K562 (cell line): ENCODE results near the gene HYOU1. TPM values are rescaled to one million over a fixed set of nuclear protein-coding genes. Genes with fewer than 3 reads are reported as not detected.

Experiments used
- ATF4 ChIP-seq: fragments of 450-650 bp; formaldehyde crosslinking; IDR thresholded peaks from 2 replicates; pipeline ENCODE4 v1.4.0; 2022; ENCODE audit warnings: mild to moderate bottlenecking, moderate library complexity
- ATF7 ChIP-seq: fragments of 450-650 bp; IDR thresholded peaks from 2 replicates; pipeline ENCODE4 v1.7.1; 2014; ENCODE audit warnings: mild to moderate bottlenecking, moderate library complexity
- CBX3 ChIP-seq, 2 experiments: IDR thresholded peaks; 1 replicate in 1 of 2; 2 replicates in 1 of 2; pipeline ENCODE4 v1.6.1; 2012; ENCODE audit warnings: inconsistent platforms in 2 of 2, low read length in 2 of 2, borderline replicate concordance in 1 of 2, control low read depth in 1 of 2
- CSDE1 ChIP-seq, 2 experiments: fragments of 450-650 bp; IDR thresholded peaks; 2 replicates each; pipeline ENCODE4 v1.6.1; 2016; ENCODE audit warnings: mild to moderate bottlenecking in 1 of 2
- CXXC5 ChIP-seq: fragments of 250-450 bp; sonication (Bioruptor Pico); IDR thresholded peaks from 2 replicates; pipeline ENCODE4 v1.8.0; 2022; ENCODE audit warnings: inconsistent platforms, mild to moderate bottlenecking, moderate library complexity
- E4F1 ChIP-seq: fragments of 250-450 bp; sonication (Bioruptor Pico); IDR thresholded peaks from 2 replicates; pipeline ENCODE4 v1.5.0; 2021; ENCODE audit warnings: mild to moderate bottlenecking, borderline replicate concordance
- ETV6 ChIP-seq, 3 experiments: fragments of 150-350 bp in 1 of 3; sonication (generic) in 1 of 3; formaldehyde crosslinking in 1 of 3; IDR thresholded peaks; 2 replicates each; pipeline versions ENCODE4 v1.6.1 to v1.8.0; 2014 to 2022; ENCODE audit warnings: borderline replicate concordance in 2 of 3, low read depth in 2 of 3, antibody characterized with exemption in 1 of 3, low read length in 1 of 3, mild to moderate bottlenecking in 1 of 3, missing genetic modification reagents in 1 of 3
- FOXK2 ChIP-seq, 2 experiments: fragments of 450-650 bp; IDR thresholded peaks in 1 of 2; conservative IDR thresholded peaks in 1 of 2; 2 replicates each; pipeline ENCODE4 v1.6.1; 2016; ENCODE audit warnings: low read depth in 2 of 2, mild to moderate bottlenecking in 1 of 2
- GATAD2B ChIP-seq: fragments of 450-650 bp; IDR thresholded peaks from 2 replicates; pipeline ENCODE4 v1.6.1; 2017; ENCODE audit warnings: mild to moderate bottlenecking, borderline replicate concordance
- JUND ChIP-seq, 2 experiments: IDR thresholded peaks; 2 replicates in 1 of 2; 3 replicates in 1 of 2; pipeline ENCODE4 v1.6.1; 2011; ENCODE audit warnings: borderline replicate concordance in 2 of 2, low read depth in 2 of 2, low read length in 2 of 2, improper control_type of control experiment in 1 of 2, missing biosample characterization in 1 of 2, missing genetic modification characterization in 1 of 2, missing genetic modification reagents in 1 of 2
- MCM7 ChIP-seq, 2 experiments: fragments of 450-650 bp; IDR thresholded peaks; 2 replicates each; pipeline ENCODE4 v1.6.1; 2016 to 2018
- MIER1 ChIP-seq: fragments of 450-650 bp; IDR thresholded peaks from 2 replicates; pipeline ENCODE4 v1.6.1; 2016; ENCODE audit warnings: antibody characterized with exemption, mild to moderate bottlenecking, low read depth
- PRDM10 ChIP-seq: fragments of 450-650 bp; IDR thresholded peaks from 2 replicates; pipeline ENCODE4 v1.6.1; 2018; ENCODE audit not compliant: partially characterized antibody
- RBBP5 ChIP-seq: fragments of 200-600 bp; sonication (generic); IDR thresholded peaks from 2 replicates; pipeline ENCODE4 v1.6.1; 2012; ENCODE audit warnings: borderline replicate concordance, mild to moderate bottlenecking, low read length, control low read depth, inconsistent platforms; ENCODE audit not compliant: insufficient read depth, poor library complexity, severe bottlenecking
- SMAD4 ChIP-seq: fragments of 250-450 bp; sonication (Bioruptor Pico); conservative IDR thresholded peaks from 2 replicates; pipeline ENCODE4 v1.8.0; 2021; ENCODE audit warnings: inconsistent platforms, mild to moderate bottlenecking, moderate library complexity
- SREBF1 ChIP-seq: fragments of 150-350 bp; IDR thresholded peaks from 2 replicates; pipeline ENCODE4 v1.6.1; 2014; ENCODE audit warnings: antibody characterized with exemption, low read depth, low read length, borderline replicate concordance
- TCF7L2 ChIP-seq: fragments of 150-350 bp; IDR thresholded peaks from 2 replicates; pipeline ENCODE4 v1.6.1; 2016; ENCODE audit warnings: low read depth, mild to moderate bottlenecking, low read length, moderate library complexity
- ZNF395 ChIP-seq: fragments of 200-800 bp; sonication (Bioruptor generic); IDR thresholded peaks from 2 replicates; pipeline ENCODE4 v1.6.1; 2017; ENCODE audit warnings: missing genetic modification characterization, missing compliant biosample characterization
- polyA plus RNA-seq, 8 experiments: library from polyadenylated mRNA; depleted of rRNA in 4 of 8; stranded (reverse) in 5 of 8; unstranded in 3 of 8; fragments of >200 nt; fragmentation: Nextera tagmentation in 2 of 8; fragmentation: Illumina TruSeq in 1 of 8; extraction: Ambion mirVana in 2 of 8; extraction: Trizol in 1 of 8; gene quantifications; 2 replicates each; pipeline versions ENCODE4 v1.2.1 to v1.2.3, GENCODE V29; 2011 to 2014; ENCODE audit warnings: inconsistent platforms in 1 of 8, missing spikeins in 1 of 8
- total RNA-seq, 7 experiments: library from RNA; depleted of rRNA in 6 of 7; stranded (reverse); fragments of >200 nt in 6 of 7; fragmentation: Illumina TruSeq in 2 of 7; extraction: Trizol in 2 of 7; gene quantifications; 2 replicates each; pipeline versions ENCODE4 v1.2.1 to v1.2.3, GENCODE V29; 2011 to 2021; ENCODE audit warnings: low replicate concordance in 1 of 7

The HYOU1 gene
- total and polyA plus RNA-seq, 9 of the 15 experiments (the other 6 are each of a cell fraction or from before 2014, with no cell fraction given): 19.5 to 197 (median 128) TPM

GRCh38 chr11:119024430-119025098 is 32.4 kb downstream of the HYOU1 start (continued):
- TF ChIP-seq ATF7 (no peak), SMAD4 (CRISPR knock-in tag) (0 out of 2 replicates have a peak, but pooled peaks have one; percentile 32), GATAD2B (no peak), PRDM10 (no peak), MIER1 (no peak), ATF4 (CRISPR knock-in tag) (no peak), CXXC5 (peak; percentile 58), CBX3 (IDR thresholded peaks at IDR 0.05; ENCODE audit: borderline replicate concordance in 1 of 2, low read length in 2 of 2) (no peak), FOXK2 (conservative IDR thresholded peaks at IDR 0.05 in 1 of 2, IDR thresholded peaks at IDR 0.05 in 1 of 2; ENCODE audit: low read depth in 2 of 2) (no peak), RBBP5 (no peak), CSDE1 (IDR thresholded peaks at IDR 0.05) (no peak), MCM7 (IDR thresholded peaks at IDR 0.05) (no peak), SREBF1 (no peak), ZNF395 (CRISPR knock-in tag) (no peak), ETV6 (IDR thresholded peaks at IDR 0.05; ENCODE audit: borderline replicate concordance in 1 of 2, low read depth in 2 of 2, low read length in 1 of 2) (no peak), ETV6 (CRISPR knock-in tag; IDR thresholded peaks at IDR 0.05; ENCODE audit: borderline replicate concordance) (no peak), TCF7L2 (no peak), JUND (IDR thresholded peaks at IDR 0.05; ENCODE audit: borderline replicate concordance, low read depth, low read length) (no peak), JUND (tag; IDR thresholded peaks at IDR 0.05; ENCODE audit: borderline replicate concordance, low read depth, low read length) (no peak; the same call in 2 of the 3 replicates), E4F1 (CRISPR knock-in tag) (no peak)
